CD4-positive, alpha-beta memory T cell (primary cell): ENCODE data around the gene SMAD3. TPM values are rescaled to one million over a fixed set of nuclear protein-coding genes. Genes with fewer than 3 reads are reported as not detected.

Source experiments
- CTCF ChIA-PET: fragments of 350-600 bp; sonication (Branson Sonifier 250); formaldehyde crosslinking; loops from one replicate; lab custom pipeline; 2021; ENCODE audit warnings: inconsistent platforms; ENCODE audit not compliant: partially characterized antibody; lab: Charles Lee
- POLR2A ChIA-PET: fragments of 350-600 bp; sonication (Branson Sonifier 250); formaldehyde crosslinking; loops from one replicate; lab custom pipeline; 2021; ENCODE audit not compliant: partially characterized antibody; lab: Charles Lee
- DNase-seq, 5 donors: peaks; one replicate each; pipeline versions ENCODE4 v3.0.0 to v3.0.0-alpha.2; 2020 to 2022; ENCODE audit warnings: mixed read lengths in 1 of 5
- H3K27ac ChIP-seq: one replicate; pipeline ENCODE4 v1.7.0; 2013; ENCODE audit warnings: low read depth, low read length
- H3K27me3 ChIP-seq: 2 replicates; pipeline ENCODE4 v1.7.0; 2013; ENCODE audit warnings: mild to moderate bottlenecking, low read length, moderate library complexity; ENCODE audit not compliant: insufficient read depth
- H3K36me3 ChIP-seq: 2 replicates; pipeline ENCODE4 v1.7.0; 2013; ENCODE audit warnings: mild to moderate bottlenecking, low read length, moderate library complexity; ENCODE audit not compliant: insufficient read depth
- H3K4me1 ChIP-seq: 2 replicates; pipeline ENCODE4 v1.7.0; 2013; ENCODE audit warnings: mild to moderate bottlenecking, low read length, moderate library complexity; ENCODE audit not compliant: insufficient read depth
- H3K4me3 ChIP-seq, 2 donors: one replicate each; pipeline ENCODE4 v1.7.0; 2013; ENCODE audit warnings: low read length in 2 of 2, mild to moderate bottlenecking in 1 of 2
- H3K9me3 ChIP-seq, 2 donors: one replicate each; pipeline ENCODE4 v1.7.0; 2013; ENCODE audit warnings: low read length in 2 of 2, control low read depth in 1 of 2; ENCODE audit not compliant: control insufficient read depth in 1 of 2
- H3K27ac Mint-ChIP-seq, 7 donors: one replicate each; pipeline ENCODE4 v1.8.0; 2020 to 2021; ENCODE audit warnings: mixed read lengths in 7 of 7, mild to moderate bottlenecking in 6 of 7, inconsistent platforms in 3 of 7, moderate library complexity in 3 of 7
- H3K27me3 Mint-ChIP-seq, 2 donors: one replicate each; pipeline ENCODE4 v1.8.0; 2020 to 2021; ENCODE audit warnings: mixed read lengths in 2 of 2
- H3K36me3 Mint-ChIP-seq, 2 donors: one replicate each; pipeline ENCODE4 v1.8.0; 2020 to 2021; ENCODE audit warnings: mixed read lengths in 2 of 2, inconsistent platforms in 1 of 2, mild to moderate bottlenecking in 1 of 2
- H3K4me1 Mint-ChIP-seq, 4 donors: one replicate each; pipeline ENCODE4 v1.8.0; 2020 to 2021; ENCODE audit warnings: mixed read lengths in 4 of 4, mild to moderate bottlenecking in 1 of 4
- H3K4me3 Mint-ChIP-seq, 8 donors: one replicate each; pipeline ENCODE4 v1.8.0; 2020 to 2021; ENCODE audit warnings: mixed read lengths in 8 of 8, mild to moderate bottlenecking in 7 of 8, moderate library complexity in 6 of 8, inconsistent platforms in 3 of 8
- H3K9me3 Mint-ChIP-seq, 8 donors: one replicate each; pipeline ENCODE4 v1.8.0; 2020 to 2021; ENCODE audit warnings: mixed read lengths in 8 of 8, mild to moderate bottlenecking in 5 of 8, inconsistent platforms in 3 of 8, moderate library complexity in 1 of 8
- intact Hi-C: fragments of 100-400 bp; cut with micrococcal nuclease; formaldehyde crosslinking; loops from one replicate; pipeline ENCODE4 v1.15.1; 2023
- polyA plus RNA-seq, 2 donors: library from polyadenylated mRNA; unstranded; fragments of 300-500 nt; fragmentation: Illumina TruSeq; gene quantifications; one replicate each; pipeline ENCODE4 v1.2.3, GENCODE V29; 2021
- total RNA-seq, 2 experiments: library from RNA; stranded (reverse); gene quantifications; one replicate each; pipeline ENCODE4 v1.2.3, GENCODE V29; 2021

The SMAD3 gene
- total and polyA plus RNA-seq, 4 experiments from 2014 or later = 14.6 to 197 (median 110) TPM

- Mint-ChIP-seq H3K27me3 (no peaks in the 10 kb centered on the region), H3K9me3 (peaks cover 0 to 3% (median 0%) of the 10 kb centered on the region in 8 donors), H3K4me1 (peaks cover 47 to 66% (median 59%) of the 10 kb centered on the region in 4 donors), H3K27ac (peak overlapping the region in 6 of 7 donors; percentile 94 to 99 (median 98)), H3K36me3 (peaks cover 25 to 39% of the 10 kb centered on the region in 2 donors), H3K4me3 (peak overlapping the region; percentile 85 to 98 (median 94))
- peak overlapping the region; percentile 10 to 54 for H3K4me3 ChIP-seq
- H3K4me1 ChIP-seq = peaks cover 99% of the 10 kb centered on the region
- no peaks in the 10 kb centered on the region for H3K9me3 ChIP-seq
- ChIA-PET POLR2A (interaction anchor here (0.6 to 16.2 kb wide), 12 partner anchors 8 to 156 kb away, joined by 3 to 382 read pairs (median 5); partner anchors contain the start of genes AAGAB, IQCH and SMAD3), CTCF (interaction anchor here (1.9 to 3.2 kb wide), 3 partner anchors 15 to 32 kb away, joined by 5 to 13 read pairs (median 6); partner anchors contain the start of gene SMAD3)
- intact Hi-C loops = no loop called here
- peak overlapping the region; percentile 79 for H3K27ac ChIP-seq
- no peaks in the 10 kb centered on the region for H3K27me3 ChIP-seq
- peaks cover 14% of the 10 kb centered on the region for H3K36me3 ChIP-seq
- peak; percentile 46 to 73 (median 54) for DNase-seq
Measured at GRCh38 chr15:67097930-67098740, 32.7 kb downstream of the SMAD3 start.

GRCh38 chr15:67098768-67099282, 33.4 kb downstream of the SMAD3 start:
- Mint-ChIP-seq H3K27me3 (no peaks in the 10 kb centered on the region), H3K27ac (peak overlapping the region in 6 of 7 donors; percentile 94 to 99 (median 98)), H3K36me3 (peaks cover 21 to 32% of the 10 kb centered on the region in 2 donors), H3K4me3 (peak overlapping the region; percentile 85 to 98 (median 94)), H3K9me3 (peaks cover 0 to 3% (median 0%) of the 10 kb centered on the region in 8 donors), H3K4me1 (peaks cover 45 to 60% (median 53%) of the 10 kb centered on the region in 4 donors)
- Histone ChIP-seq H3K9me3 (no peaks in the 10 kb centered on the region), H3K4me1 (peaks cover 99% of the 10 kb centered on the region), H3K4me3 (peak overlapping the region; percentile 10 to 54), H3K27ac (peak overlapping the region; percentile 79), H3K36me3 (peaks cover 10% of the 10 kb centered on the region), H3K27me3 (no peaks in the 10 kb centered on the region)
- POLR2A ChIA-PET = interaction anchor here (0.6 to 16.2 kb wide), 12 partner anchors 9 to 156 kb away, joined by 3 to 382 read pairs (median 5); partner anchors contain the start of genes AAGAB, IQCH and SMAD3
- no peak for DNase-seq
- CTCF ChIA-PET = interaction anchor here (1.9 to 3.2 kb wide), 3 partner anchors 15 to 33 kb away, joined by 5 to 13 read pairs (median 6); partner anchors contain the start of gene SMAD3
- intact Hi-C loops = no loop called here

- Histone ChIP-seq H3K27me3 (no peaks in the 10 kb centered on the region), H3K4me3 (peak overlapping the region in 1 of 2 donors; percentile 28), H3K36me3 (no peaks in the 10 kb centered on the region), H3K27ac (peak overlapping the region; percentile 79), H3K4me1 (peaks cover 99% of the 10 kb centered on the region), H3K9me3 (no peaks in the 10 kb centered on the region)
- Mint-ChIP-seq H3K4me1 (peaks cover 40 to 51% (median 45%) of the 10 kb centered on the region in 4 donors), H3K9me3 (peaks cover 0 to 3% (median 0%) of the 10 kb centered on the region in 8 donors), H3K27ac (peak overlapping the region in 6 of 7 donors; percentile 42 to 97 (median 94)), H3K36me3 (peaks cover 15 to 24% of the 10 kb centered on the region in 2 donors), H3K27me3 (no peaks in the 10 kb centered on the region), H3K4me3 (peak overlapping the region; percentile 39 to 95 (median 80))
- intact Hi-C loops = no loop called here
- CTCF ChIA-PET = interaction anchor here (1.7 to 5.5 kb wide), 5 partner anchors 8 to 68 kb away, joined by 3 to 38 read pairs (median 15); partner anchors contain the start of gene SMAD3
- no peak for DNase-seq
- POLR2A ChIA-PET = interaction anchor here (1.4 to 16.2 kb wide), 7 partner anchors 8 to 70 kb away, joined by 3 to 382 read pairs (median 61); partner anchors contain the start of gene SMAD3
Measured at GRCh38 chr15:67100124-67100791, 34.9 kb downstream of the SMAD3 start.

GRCh38 chr15:67100801-67101581, 35.6 kb downstream of the SMAD3 start:
- H3K4me1 Mint-ChIP-seq = peaks cover 35 to 52% (median 37%) of the 10 kb centered on the region in 4 donors
- peak in 4 of 5 donors; percentile 50 to 66 (median 55) for DNase-seq
- CTCF ChIA-PET = interaction anchor here (0.6 to 5.5 kb wide), 9 partner anchors 9 to 69 kb away, joined by 3 to 38 read pairs (median 6); partner anchors contain the start of gene SMAD3

GRCh38 chr15:67101911-67102598, 36.7 kb downstream of the SMAD3 start:
- CTCF ChIA-PET = interaction anchor here (0.9 to 5.5 kb wide), 10 partner anchors 8 to 70 kb away, joined by 3 to 38 read pairs (median 6); partner anchors contain the start of gene SMAD3
- no peaks in the 10 kb centered on the region for H3K36me3 ChIP-seq
- peaks cover 99% of the 10 kb centered on the region for H3K4me1 ChIP-seq
- no peak overlapping the region for H3K27ac Mint-ChIP-seq
- peak overlapping the region; percentile 12 to 28 for H3K4me3 ChIP-seq
- H3K36me3 Mint-ChIP-seq = peaks cover 10 to 20% of the 10 kb centered on the region in 2 donors
- no peaks in the 10 kb centered on the region for H3K27me3 ChIP-seq
- no peaks in the 10 kb centered on the region for H3K27me3 Mint-ChIP-seq
- POLR2A ChIA-PET = interaction anchor here (0.8 to 16.2 kb wide), 22 partner anchors 7 to 191 kb away, joined by 3 to 382 read pairs (median 4); partner anchors contain the start of genes AAGAB, IQCH and SMAD3
- H3K9me3 Mint-ChIP-seq = peaks cover 0 to 3% (median 0%) of the 10 kb centered on the region in 8 donors
- intact Hi-C loops = loop anchor here (1.0 kb wide), 4 partner anchors 11 to 35 kb away; no protein-coding TSS in a partner anchor
- peak overlapping the region; percentile 75 for H3K27ac ChIP-seq
- H3K4me1 Mint-ChIP-seq = peaks cover 26 to 55% (median 27%) of the 10 kb centered on the region in 4 donors
- no peak overlapping the region for H3K4me3 Mint-ChIP-seq
- peak; percentile 57 to 77 (median 66) for DNase-seq
- H3K9me3 ChIP-seq = no peaks in the 10 kb centered on the region

More at GRCh38 chr15:67100801-67101581, 35.6 kb downstream of the SMAD3 start:
- H3K36me3 ChIP-seq = no peaks in the 10 kb centered on the region
- Mint-ChIP-seq H3K4me3 (no peak overlapping the region), H3K27ac (no peak overlapping the region), H3K27me3 (no peaks in the 10 kb centered on the region), H3K36me3 (peaks cover 12 to 21% of the 10 kb centered on the region in 2 donors), H3K9me3 (peaks cover 0 to 3% (median 0%) of the 10 kb centered on the region in 8 donors)
- peak overlapping the region; percentile 75 for H3K27ac ChIP-seq
- H3K4me1 ChIP-seq = peaks cover 99% of the 10 kb centered on the region
- H3K9me3 ChIP-seq = no peaks in the 10 kb centered on the region
- intact Hi-C loops = loop anchor here (1.0 kb wide), 3 partner anchors 19 to 34 kb away; no protein-coding TSS in a partner anchor
- no peaks in the 10 kb centered on the region for H3K27me3 ChIP-seq
- POLR2A ChIA-PET = interaction anchor here (0.8 to 16.2 kb wide), 19 partner anchors 9 to 190 kb away, joined by 3 to 382 read pairs (median 4); partner anchors contain the start of gene SMAD3
- H3K4me3 ChIP-seq = peak overlapping the region in 1 of 2 donors; percentile 28
